ENCODE measurements around the gene WBP2. TPM values are rescaled to one million over a fixed set of nuclear protein-coding genes. Genes with fewer than 3 reads are reported as not detected.
A peak's percentile ranks its signal among the peaks of the same experiment; 100 is the strongest.

The WBP2 gene
- total RNA-seq, 1 experiment from 2014 or later: 132 TPM

- peaks cover 6 to 12% of the 10 kb centered on the region in 2 experiments; a peak in 2 of 4 replicates for H3K4me1 ChIP-seq (ENCODE audit: control insufficient read depth in 1 of 2, insufficient read depth in 2 of 2, low read length in 2 of 2)
- ChIA-PET POLR2A (interaction anchor here (0.9 kb wide), 1 partner anchor 49 kb away, joined by 4 read pairs; a partner anchor contains a TSS), RAD21 (ENCODE audit: low non-redundant PET in 1 of 2, low total read pairs in 2 of 2, uncharacterized antibody in 2 of 2, unreplicated experiment in 2 of 2) (no interaction called here), CTCF (interaction anchor here (0.8 to 2.6 kb wide), 3 partner anchors 17 to 49 kb away, joined by 3 to 15 read pairs (median 3); partner anchors contain the start of gene TRIM47)
- no peaks in the 10 kb centered on the region for H3K27me3 ChIP-seq (ENCODE audit: insufficient read depth, low read length)
- ATAC-seq (no peak), DNase-seq (ENCODE audit: low read depth, low spot score) (no peak)
- H3K36me3 ChIP-seq (ENCODE audit: control insufficient read depth in 1 of 2, insufficient read depth in 2 of 2, low read length in 2 of 2): peaks cover 1 to 13% of the 10 kb centered on the region in 2 experiments; a peak in 2 of 4 replicates
- no peaks in the 10 kb centered on the region for H3K9me2 ChIP-seq (ENCODE audit: insufficient read depth)
- intact Hi-C loops (cut with micrococcal nuclease): no loop called here
- no peak for TF ChIP-seq CEBPB (IDR thresholded peaks at IDR 0.05; ENCODE audit: low read depth)
- no peak overlapping the region for H3K9ac ChIP-seq (ENCODE audit: low read length)
- no peak overlapping the region for H3K4me2 ChIP-seq (ENCODE audit: low read length)
- no TSS peak for BruUV-seq (replicated peaks)
- H3K4me3 ChIP-seq (replicated peaks in 1 of 2; ENCODE audit: low read depth in 1 of 2, low read length in 2 of 2): no peak overlapping the region
- H3K27ac ChIP-seq (ENCODE audit: low read depth, low read length): no peak overlapping the region; the same call in 1 of the 2 replicates
- no peaks in the 10 kb centered on the region for H3K79me2 ChIP-seq (ENCODE audit: insufficient read depth, low read length)
- no peaks in the 10 kb centered on the region for H3K9me3 ChIP-seq (ENCODE audit: control insufficient read depth in 1 of 2, insufficient read depth in 1 of 2, low read depth in 1 of 2, low read length in 2 of 2)
- H2AFZ ChIP-seq (ENCODE audit: low read depth, low read length, poor library complexity, severe bottlenecking): no peak overlapping the region
- H4K20me1 ChIP-seq (ENCODE audit: insufficient read depth): no peaks in the 10 kb centered on the region
Measured at GRCh38 chr17:75828741-75829140, 26.4 kb downstream of the WBP2 start.

GRCh38 chr17:75828076-75828400 is 27.1 kb downstream of the WBP2 start:
- RAD21 ChIA-PET (ENCODE audit: low non-redundant PET in 1 of 2, low total read pairs in 2 of 2, uncharacterized antibody in 2 of 2, unreplicated experiment in 2 of 2): no interaction called here
- Histone ChIP-seq H3K4me3 (replicated peaks in 1 of 2; ENCODE audit: low read depth in 1 of 2, low read length in 2 of 2) (no peak overlapping the region), H3K4me1 (ENCODE audit: control insufficient read depth in 1 of 2, insufficient read depth in 2 of 2, low read length in 2 of 2) (peaks cover 6 to 12% of the 10 kb centered on the region in 2 experiments; a peak in 2 of 4 replicates), H3K9me2 (ENCODE audit: insufficient read depth) (no peaks in the 10 kb centered on the region), H3K27ac (ENCODE audit: low read depth, low read length) (no peak overlapping the region), H3K4me2 (ENCODE audit: low read length) (no peak overlapping the region), H4K20me1 (ENCODE audit: insufficient read depth) (no peaks in the 10 kb centered on the region), H3K79me2 (ENCODE audit: insufficient read depth, low read length) (no peaks in the 10 kb centered on the region), H3K27me3 (ENCODE audit: insufficient read depth, low read length) (no peaks in the 10 kb centered on the region), H3K9me3 (ENCODE audit: control insufficient read depth in 1 of 2, insufficient read depth in 1 of 2, low read depth in 1 of 2, low read length in 2 of 2) (no peaks in the 10 kb centered on the region), H3K9ac (ENCODE audit: low read length) (no peak overlapping the region), H3K36me3 (ENCODE audit: control insufficient read depth in 1 of 2, insufficient read depth in 2 of 2, low read length in 2 of 2) (peaks cover 4 to 18% of the 10 kb centered on the region in 2 experiments; a peak in 3 of 4 replicates), H2AFZ (ENCODE audit: low read depth, low read length, poor library complexity, severe bottlenecking) (no peak overlapping the region)
- BruUV-seq (replicated peaks): no TSS peak
- ATAC-seq (0 out of 2 replicates have a peak, but pooled peaks have one; percentile 0), DNase-seq (ENCODE audit: low read depth, low spot score) (no peak)
- CTCF ChIA-PET: interaction anchor here (1.4 to 1.9 kb wide), 6 partner anchors 8 to 62 kb away, joined by 3 to 15 read pairs (median 8); partner anchors contain the start of gene GALK1
- intact Hi-C loops (cut with micrococcal nuclease): no loop called here
- POLR2A ChIA-PET: no interaction called here
- TF ChIP-seq ZBTB33 (IDR thresholded peaks at IDR 0.05; ENCODE audit: extremely low read depth, insufficient replicate concordance, low read length) (no peak), CEBPB (IDR thresholded peaks at IDR 0.05; ENCODE audit: low read depth) (no peak)

Measured in HCT116 (cell line).